IPS-18c (cell line): ENCODE results near the gene PTPRE.

Experiments
- H3K4me3 ChIP-seq: 2 replicates; pipeline ENCODE4 v1.7.0; 2013; ENCODE audit warnings: low read depth, mild to moderate bottlenecking, low read length, moderate library complexity; ENCODE audit not compliant: insufficient read depth
- H3K9me3 ChIP-seq: one replicate; pipeline ENCODE4 v1.6.1; 2013; ENCODE audit warnings: mild to moderate bottlenecking, low read length, moderate library complexity; ENCODE audit not compliant: control insufficient read depth, insufficient read depth

The PTPRE gene

GRCh38 chr10:128030498-128031072 lies 123.7 kb downstream of the PTPRE start:
- Histone ChIP-seq H3K9me3 (no peaks in the 10 kb centered on the region), H3K4me3 (no peak overlapping the region)

- no peak overlapping the region for H3K4me3 ChIP-seq
- H3K9me3 ChIP-seq: no peaks in the 10 kb centered on the region
These were observed 124.3 kb downstream of the PTPRE start for GRCh38 chr10:128031216-128031615.

- no peak overlapping the region for H3K4me3 ChIP-seq
- no peaks in the 10 kb centered on the region for H3K9me3 ChIP-seq
These were observed 125.6 kb downstream of the PTPRE start for GRCh38 chr10:128032466-128032865.

- H3K4me3 ChIP-seq: no peak overlapping the region
- H3K9me3 ChIP-seq: no peaks in the 10 kb centered on the region
These were observed 128.7 kb downstream of the PTPRE start for GRCh38 chr10:128035557-128035973.

- Histone ChIP-seq H3K9me3 (no peaks in the 10 kb centered on the region), H3K4me3 (no peak overlapping the region)
These were observed 129.2 kb downstream of the PTPRE start for GRCh38 chr10:128036011-128036615.

GRCh38 chr10:128036746-128037543 lies 130.0 kb downstream of the PTPRE start:
- H3K9me3 ChIP-seq: no peaks in the 10 kb centered on the region

GRCh38 chr10:128040096-128040495 lies 133.2 kb downstream of the PTPRE start:
- Histone ChIP-seq H3K4me3 (no peak overlapping the region), H3K9me3 (no peaks in the 10 kb centered on the region)

More at GRCh38 chr10:128036746-128037543, 130.0 kb downstream of the PTPRE start:
- no peak overlapping the region for H3K4me3 ChIP-seq

GRCh38 chr10:128040681-128041080 lies 133.8 kb downstream of the PTPRE start:
- Histone ChIP-seq H3K4me3 (no peak overlapping the region), H3K9me3 (no peaks in the 10 kb centered on the region)

GRCh38 chr10:128042131-128042610 lies 135.3 kb downstream of the PTPRE start:
- no peaks in the 10 kb centered on the region for H3K9me3 ChIP-seq
- H3K4me3 ChIP-seq: no peak overlapping the region

- H3K9me3 ChIP-seq: no peaks in the 10 kb centered on the region
- no peak overlapping the region for H3K4me3 ChIP-seq
These were observed 136.5 kb downstream of the PTPRE start for GRCh38 chr10:128043259-128044045.

GRCh38 chr10:128044186-128044585 lies 137.3 kb downstream of the PTPRE start:
- Histone ChIP-seq H3K4me3 (no peak overlapping the region), H3K9me3 (no peaks in the 10 kb centered on the region)

GRCh38 chr10:128044961-128045832 lies 138.3 kb downstream of the PTPRE start:
- Histone ChIP-seq H3K9me3 (no peaks in the 10 kb centered on the region), H3K4me3 (no peak overlapping the region)

- Histone ChIP-seq H3K4me3 (no peak overlapping the region), H3K9me3 (no peaks in the 10 kb centered on the region)
These were observed 138.9 kb downstream of the PTPRE start for GRCh38 chr10:128045833-128046120.

- Histone ChIP-seq H3K9me3 (no peaks in the 10 kb centered on the region), H3K4me3 (no peak overlapping the region)
These were observed 139.5 kb downstream of the PTPRE start for GRCh38 chr10:128046156-128046952.

GRCh38 chr10:128046953-128047290 lies 140.0 kb downstream of the PTPRE start:
- Histone ChIP-seq H3K4me3 (no peak overlapping the region), H3K9me3 (no peaks in the 10 kb centered on the region)

- Histone ChIP-seq H3K4me3 (no peak overlapping the region), H3K9me3 (no peaks in the 10 kb centered on the region)
These were observed 140.4 kb downstream of the PTPRE start for GRCh38 chr10:128047351-128047750.
